PC-9 (cell line): Measurements from ENCODE around the gene ITGA6.

ENCODE experiments used
- CTCF ChIP-seq: fragments of 200-600 bp; sonication (generic); conservative IDR thresholded peaks from 2 replicates; pipeline ENCODE4 v1.6.1; 2017; ENCODE audit warnings: mixed run types, antibody characterized with exemption, mild to moderate bottlenecking, moderate library complexity
- EZH2 ChIP-seq: fragments of 200-600 bp; sonication (generic); IDR thresholded peaks from 2 replicates; pipeline ENCODE4 v1.8.0; 2017; ENCODE audit warnings: antibody characterized with exemption, low read depth

- TF ChIP-seq EZH2: no peak
- TF ChIP-seq CTCF: no peak
Measured at GRCh38 chr2:172437419-172438341, 10.3 kb downstream of the ITGA6 start.
